Sigmoid colon (tissue), 7 donors: ENCODE measurements around the gene UTF1. TPM values are rescaled to one million over a fixed set of nuclear protein-coding genes. Genes with fewer than 3 reads are reported as not detected.

Experiments
- DNase-seq: peaks from one replicate; pipeline ENCODE4 v3.0.0-alpha.2; 2019
- H3K27ac ChIP-seq, 4 donors: fragments of 200-600 bp; sonication (generic); one replicate each; pipeline ENCODE4 v1.5.1; 2016 to 2019; ENCODE audit warnings: mild to moderate bottlenecking in 1 of 4
- H3K27me3 ChIP-seq, 3 donors: fragments of 200-600 bp; sonication (generic); one replicate each; pipeline ENCODE4 v1.5.1; 2019; ENCODE audit warnings: mild to moderate bottlenecking in 1 of 3
- H3K36me3 ChIP-seq, 4 donors: fragments of 200-600 bp; sonication (generic); one replicate each; pipeline ENCODE4 v1.5.1; 2016 to 2019
- H3K4me1 ChIP-seq, 4 donors: fragments of 200-600 bp; sonication (generic); one replicate each; pipeline ENCODE4 v1.5.1; 2017 to 2019
- H3K4me3 ChIP-seq, 4 donors: fragments of 200-600 bp; sonication (generic); one replicate each; pipeline ENCODE4 v1.5.1; 2017 to 2019; ENCODE audit warnings: mild to moderate bottlenecking in 2 of 4, moderate library complexity in 1 of 4
- H3K9me3 ChIP-seq, 4 donors: fragments of 200-600 bp in 3 of 4; sonication (generic) in 3 of 4; one replicate each; pipeline versions ENCODE4 v1.5.1 to v1.6.1; 2013 to 2019
- CTCF ChIP-seq, 4 experiments: fragments of 450-650 bp in 3 of 4; fragments of 200-600 bp in 1 of 4; IDR thresholded peaks; one replicate each; pipeline ENCODE4 v1.5.1; 2016 to 2019; ENCODE audit warnings: antibody characterized with exemption in 4 of 4, mild to moderate bottlenecking in 3 of 4, moderate library complexity in 2 of 4
- EP300 ChIP-seq, 4 donors: sonication (generic); formaldehyde crosslinking; IDR thresholded peaks; one replicate each; pipeline ENCODE4 v1.6.1; 2017; ENCODE audit warnings: antibody characterized with exemption in 4 of 4
- POLR2A ChIP-seq, 2 donors: fragments of 450-650 bp; IDR thresholded peaks; one replicate each; pipeline ENCODE4 v1.6.1; 2016; ENCODE audit warnings: antibody characterized with exemption in 2 of 2, mild to moderate bottlenecking in 2 of 2, moderate library complexity in 2 of 2
- POLR2AphosphoS5 ChIP-seq, 4 donors: sonication (generic); formaldehyde crosslinking; IDR thresholded peaks; one replicate each; pipeline ENCODE4 v1.6.1; 2017; ENCODE audit warnings: antibody characterized with exemption in 4 of 4
- WGBS, 2 donors: extraction: QIAGEN DNeasy Blood & Tissue Kit; methylation state at CpG; one replicate each; pipeline ENCODE4 v1.1.7; 2013; 5-methylcytosine and 5-hydroxymethylcytosine counted together
- intact Hi-C: fragments of 100-400 bp; cut with DNase I; formaldehyde crosslinking; loops from one replicate; pipeline ENCODE4 v1.15.1; 2023
- polyA plus RNA-seq, 3 donors: library from polyadenylated mRNA; stranded (reverse); fragments of 200-250 nt; gene quantifications; one replicate each; pipeline ENCODE4 v1.2.3, GENCODE V29; 2013
- total RNA-seq, 4 donors: library from RNA; depleted of rRNA; stranded (reverse); fragments of >200 nt; gene quantifications; one replicate each; pipeline ENCODE4 v1.1.0, GENCODE V29; 2016
- donor health status: healthy with polysubstance abuse.
- donor health status: Bipolar disorder and iron deficiency.
- donor health status: healthy.

The UTF1 gene
- total and polyA plus RNA-seq, 7 donors: not detected

GRCh38 chr10:133198206-133198605 is 31.8 kb upstream of the UTF1 start:
- Histone ChIP-seq H3K27me3 (no peaks in the 10 kb centered on the region), H3K9me3 (no peaks in the 10 kb centered on the region), H3K4me1 (no peaks in the 10 kb centered on the region), H3K27ac (no peak overlapping the region), H3K4me3 (no peak overlapping the region), H3K36me3 (no peaks in the 10 kb centered on the region)
- intact Hi-C loops: no loop called here
- no peak for DNase-seq
- TF ChIP-seq POLR2A (IDR thresholded peaks at IDR 0.05) (no peak), CTCF (IDR thresholded peaks at IDR 0.05) (no peak), POLR2AphosphoS5 (IDR thresholded peaks at IDR 0.05) (no peak), EP300 (IDR thresholded peaks at IDR 0.05) (no peak)
- 93 to 95% methylated on average over 26 of the region's 26 CpGs for WGBS, 2 donors

GRCh38 chr10:133198621-133199487 is 31.2 kb upstream of the UTF1 start:
- WGBS, 2 donors: 82 to 88% methylated on average over 54 of the region's 54 CpGs

GRCh38 chr10:133199488-133199885 is 30.5 kb upstream of the UTF1 start:
- no peak overlapping the region for H3K27ac ChIP-seq
- no peak overlapping the region for H3K4me3 ChIP-seq
- TF ChIP-seq POLR2A (IDR thresholded peaks at IDR 0.05): no peak
- TF ChIP-seq POLR2AphosphoS5 (IDR thresholded peaks at IDR 0.05): no peak
- no peak for TF ChIP-seq CTCF (IDR thresholded peaks at IDR 0.05)
- TF ChIP-seq EP300 (IDR thresholded peaks at IDR 0.05): no peak
- no peaks in the 10 kb centered on the region for H3K4me1 ChIP-seq
- H3K9me3 ChIP-seq: no peaks in the 10 kb centered on the region
- no peaks in the 10 kb centered on the region for H3K36me3 ChIP-seq
- intact Hi-C loops: no loop called here
- H3K27me3 ChIP-seq: no peaks in the 10 kb centered on the region
- WGBS, 2 donors: 83 to 90% methylated on average over 13 of the region's 13 CpGs
- no peak for DNase-seq

More at GRCh38 chr10:133198621-133199487, 31.2 kb upstream of the UTF1 start:
- Histone ChIP-seq H3K4me3 (no peak overlapping the region), H3K27ac (no peak overlapping the region), H3K9me3 (no peaks in the 10 kb centered on the region), H3K27me3 (no peaks in the 10 kb centered on the region), H3K4me1 (no peaks in the 10 kb centered on the region), H3K36me3 (no peaks in the 10 kb centered on the region)
- no peak for DNase-seq
- intact Hi-C loops: no loop called here
- no peak for TF ChIP-seq EP300 (IDR thresholded peaks at IDR 0.05)
- no peak for TF ChIP-seq POLR2A (IDR thresholded peaks at IDR 0.05)
- no peak for TF ChIP-seq CTCF (IDR thresholded peaks at IDR 0.05)
- TF ChIP-seq POLR2AphosphoS5 (IDR thresholded peaks at IDR 0.05): no peak

- Histone ChIP-seq H3K4me3 (no peak overlapping the region), H3K27me3 (peaks cover 0 to 1% (median 0%) of the 10 kb centered on the region in 3 donors), H3K36me3 (no peaks in the 10 kb centered on the region), H3K27ac (no peak overlapping the region), H3K9me3 (no peaks in the 10 kb centered on the region), H3K4me1 (no peaks in the 10 kb centered on the region)
- 48 to 67% methylated on average over 38 of the region's 38 CpGs for WGBS, 2 donors
- no peak for DNase-seq
- intact Hi-C loops: no loop called here
- TF ChIP-seq POLR2AphosphoS5 (IDR thresholded peaks at IDR 0.05) (no peak), EP300 (IDR thresholded peaks at IDR 0.05) (no peak), POLR2A (IDR thresholded peaks at IDR 0.05) (no peak), CTCF (IDR thresholded peaks at IDR 0.05) (no peak)
These were observed 29.9 kb upstream of the UTF1 start for GRCh38 chr10:133199992-133200611.
